Measurements from ENCODE around the gene NTNG1.

Gene NTNG1

DNA sequence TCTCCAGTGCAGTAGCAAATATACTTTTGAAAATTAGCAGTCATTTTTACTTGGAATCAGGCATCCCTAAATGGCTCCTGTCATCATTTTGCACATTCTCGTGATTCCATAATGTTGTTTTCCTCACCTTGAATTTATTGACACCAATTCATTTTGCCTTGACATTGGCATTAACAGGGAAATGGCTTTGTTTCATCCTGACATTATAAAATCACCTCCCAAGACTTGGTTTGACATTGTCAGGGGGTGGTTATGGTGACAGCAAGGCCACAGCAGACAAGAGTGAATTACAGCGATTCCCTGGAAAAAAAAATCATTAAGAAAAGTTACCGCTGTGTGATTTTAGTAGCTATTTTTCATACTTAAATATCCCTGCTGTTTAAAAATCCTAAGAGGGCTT is 327.0 kb downstream of the NTNG1 start:
- no peak for ATAC-seq

DNA sequence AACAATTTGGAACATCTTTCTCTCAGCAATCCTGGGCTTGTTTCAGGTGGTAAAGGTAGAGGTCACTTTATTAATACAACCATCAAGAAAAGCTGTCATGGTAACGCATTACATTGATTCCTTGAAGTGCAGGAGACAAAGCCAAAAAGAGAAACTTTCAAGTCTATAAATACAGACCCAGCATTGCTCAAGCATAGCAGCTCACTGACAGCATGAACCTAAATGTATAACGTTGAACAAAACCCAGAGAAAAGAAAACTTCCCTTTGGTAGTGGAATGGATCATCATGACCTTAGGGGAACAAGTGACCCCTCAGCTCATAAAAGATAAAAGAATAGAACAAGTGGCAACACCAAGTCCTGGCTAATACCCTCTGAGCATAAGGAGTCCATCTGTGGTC is 332.2 kb downstream of the NTNG1 start:
- no peak for ATAC-seq

DNA sequence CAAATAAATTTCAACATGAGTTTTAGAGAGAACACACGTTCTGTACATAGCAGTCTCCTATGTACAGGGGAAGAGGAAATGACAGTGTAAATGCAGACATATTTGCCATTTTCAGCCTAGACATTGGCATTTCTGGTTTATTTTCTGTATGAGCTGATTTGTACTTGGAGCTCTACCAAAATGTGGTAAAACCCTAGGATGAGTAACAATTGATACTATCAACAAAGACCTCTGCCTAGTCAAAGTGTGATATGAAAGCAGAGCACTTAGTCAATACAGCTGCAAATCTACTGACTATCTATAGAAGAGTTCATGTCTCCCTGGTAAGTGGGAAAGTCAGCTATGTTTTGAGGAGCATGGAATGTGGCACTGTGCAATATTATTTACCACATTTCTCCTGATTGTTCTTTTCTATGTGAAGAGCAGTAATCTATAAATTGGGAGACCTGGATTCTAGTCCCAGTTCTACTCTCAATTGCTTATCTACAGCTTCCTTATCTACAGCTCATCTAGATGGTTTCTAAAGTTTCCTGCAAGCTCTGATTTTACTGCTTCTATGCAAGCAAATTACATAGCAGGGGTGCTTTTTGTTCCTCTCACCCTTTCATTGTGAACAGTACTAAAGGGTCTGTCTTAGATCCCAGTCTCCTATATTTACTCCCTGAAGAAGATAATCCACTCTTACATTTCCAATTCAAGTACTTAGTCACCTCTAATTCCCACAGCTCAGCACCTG is 334.2 kb downstream of the NTNG1 start:
- peak; percentile 66 to 82 for ATAC-seq

DNA sequence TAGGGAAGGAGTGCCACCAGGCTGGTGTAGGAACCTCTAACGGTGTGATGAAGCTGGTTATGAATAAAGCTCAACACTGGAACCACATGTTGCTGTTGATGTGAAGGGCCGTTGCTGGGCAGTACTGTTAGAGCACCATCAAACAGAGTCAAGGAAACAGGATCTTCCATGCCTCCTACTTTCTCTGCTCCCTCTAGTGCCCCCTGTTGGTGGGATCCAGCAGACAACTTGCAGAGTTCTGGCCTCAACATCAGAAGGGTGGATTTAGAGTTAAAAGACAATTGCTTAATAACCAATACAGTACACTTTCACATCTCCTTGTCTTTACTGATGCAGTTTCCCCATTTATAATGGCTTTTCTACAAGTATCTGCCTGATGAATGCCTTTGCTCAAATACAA is 336.4 kb downstream of the NTNG1 start:
- ATAC-seq = no peak

DNA sequence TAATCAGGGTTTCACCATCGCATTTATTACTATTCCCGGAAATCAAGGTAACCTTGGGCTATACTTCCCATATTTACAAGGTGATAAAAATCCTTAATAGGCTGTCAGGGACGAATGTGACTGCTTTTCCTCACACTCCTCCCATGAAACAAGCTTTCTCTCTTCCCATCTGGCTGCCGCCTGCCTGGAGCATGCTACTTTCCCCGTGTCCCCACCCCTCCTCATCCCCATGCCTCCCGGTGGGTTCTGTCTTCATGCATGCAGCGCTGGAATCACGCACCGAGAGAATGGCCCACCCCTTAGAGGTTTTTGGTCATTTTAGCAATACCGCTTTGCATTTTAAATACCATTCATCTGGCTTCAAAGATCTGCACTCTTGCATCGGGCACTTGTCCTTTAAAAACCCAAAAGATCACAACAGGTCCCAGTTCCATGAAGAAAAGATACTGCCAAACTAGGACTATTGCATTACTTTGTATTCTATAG is 339.1 kb downstream of the NTNG1 start:
- no peak for ATAC-seq

DNA sequence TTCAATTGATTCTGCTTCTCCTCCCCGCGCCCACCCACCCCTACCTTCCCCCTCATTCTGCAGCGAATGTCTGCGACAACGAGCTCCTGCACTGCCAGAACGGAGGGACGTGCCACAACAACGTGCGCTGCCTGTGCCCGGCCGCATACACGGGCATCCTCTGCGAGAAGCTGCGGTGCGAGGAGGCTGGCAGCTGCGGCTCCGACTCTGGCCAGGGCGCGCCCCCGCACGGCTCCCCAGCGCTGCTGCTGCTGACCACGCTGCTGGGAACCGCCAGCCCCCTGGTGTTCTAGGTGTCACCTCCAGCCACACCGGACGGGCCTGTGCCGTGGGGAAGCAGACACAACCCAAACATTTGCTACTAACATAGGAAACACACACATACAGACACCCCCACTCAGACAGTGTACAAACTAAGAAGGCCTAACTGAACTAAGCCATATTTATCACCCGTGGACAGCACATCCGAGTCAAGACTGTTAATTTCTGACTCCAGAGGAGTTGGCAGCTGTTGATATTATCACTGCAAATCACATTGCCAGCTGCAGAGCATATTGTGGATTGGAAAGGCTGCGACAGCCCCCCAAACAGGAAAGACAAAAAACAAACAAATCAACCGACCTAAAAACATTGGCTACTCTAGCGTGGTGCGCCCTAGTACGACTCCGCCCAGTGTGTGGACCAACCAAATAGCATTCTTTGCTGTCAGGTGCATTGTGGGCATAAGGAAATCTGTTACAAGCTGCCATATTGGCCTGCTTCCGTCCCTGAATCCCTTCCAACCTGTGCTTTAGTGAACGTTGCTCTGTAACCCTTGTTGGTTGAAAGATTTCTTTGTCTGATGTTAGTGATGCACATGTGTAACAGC is 339.9 kb downstream of the NTNG1 start:
- ATAC-seq = no peak

DNA sequence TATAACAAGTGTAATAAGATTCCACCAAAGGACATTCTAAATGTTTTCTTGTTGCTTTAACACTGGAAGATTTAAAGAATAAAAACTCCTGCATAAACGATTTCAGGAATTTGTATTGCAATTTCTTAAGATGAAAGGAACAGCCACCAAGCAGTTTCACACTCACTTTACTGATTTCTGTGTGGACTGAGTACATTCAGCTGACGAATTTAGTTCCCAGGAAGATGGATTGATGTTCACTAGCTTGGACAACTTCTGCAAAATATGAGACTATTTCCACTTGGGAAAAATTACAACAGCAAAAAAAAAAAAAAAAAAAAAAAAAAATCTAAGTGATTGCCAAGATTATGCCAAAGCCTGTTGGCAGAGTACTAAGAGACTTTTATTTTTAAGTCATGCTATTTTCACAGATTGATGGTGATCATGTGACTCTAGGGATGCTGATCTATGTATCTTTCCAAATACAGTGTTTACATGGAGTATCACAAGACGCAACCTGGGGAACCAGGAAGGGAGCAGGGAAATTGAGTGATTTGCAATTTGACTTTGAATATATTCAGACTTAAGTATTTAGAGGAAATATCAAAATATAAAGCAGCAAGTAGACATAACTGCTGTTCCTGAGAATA is 341.0 kb downstream of the NTNG1 start:
- ATAC-seq = no peak

DNA sequence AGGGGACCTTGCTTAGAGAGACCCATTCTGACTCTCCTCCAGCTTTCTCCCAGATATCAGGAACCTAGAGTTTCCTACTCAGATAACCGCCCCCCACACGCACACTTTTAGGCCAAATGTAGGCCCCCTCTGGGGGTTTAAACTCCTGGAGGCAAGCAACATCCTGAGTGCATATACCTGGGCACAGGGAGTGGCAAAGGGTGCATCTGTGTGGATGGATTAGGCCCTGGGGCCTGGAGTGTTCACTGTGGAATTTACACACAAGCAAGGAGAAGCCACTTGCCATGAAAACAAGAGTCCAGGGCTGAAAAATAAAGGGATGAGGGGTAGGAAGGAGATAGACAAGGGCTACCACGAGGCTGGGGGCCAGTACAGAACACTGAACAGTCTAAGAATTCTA is 343.1 kb downstream of the NTNG1 start:
- no peak for ATAC-seq

DNA sequence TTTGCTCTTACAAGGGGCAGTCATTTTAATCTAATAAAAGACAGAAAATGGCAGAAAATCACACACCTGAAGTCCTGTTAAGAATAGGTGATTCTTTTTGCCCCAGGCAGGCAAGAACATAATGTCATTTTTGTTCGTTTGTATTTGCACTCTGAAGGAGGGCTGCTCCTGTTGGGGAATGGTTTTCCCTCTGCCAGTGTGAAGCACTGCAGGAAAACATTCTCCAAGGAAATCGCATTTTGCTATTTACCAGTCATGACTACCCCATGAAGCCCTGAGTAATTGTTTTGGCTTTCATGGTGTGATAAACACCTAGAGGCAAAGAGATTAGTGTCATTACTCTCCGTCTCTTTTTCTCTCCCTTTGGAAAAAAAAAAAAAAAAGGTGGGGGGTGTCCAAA is 345.5 kb downstream of the NTNG1 start:
- no peak for ATAC-seq

DNA sequence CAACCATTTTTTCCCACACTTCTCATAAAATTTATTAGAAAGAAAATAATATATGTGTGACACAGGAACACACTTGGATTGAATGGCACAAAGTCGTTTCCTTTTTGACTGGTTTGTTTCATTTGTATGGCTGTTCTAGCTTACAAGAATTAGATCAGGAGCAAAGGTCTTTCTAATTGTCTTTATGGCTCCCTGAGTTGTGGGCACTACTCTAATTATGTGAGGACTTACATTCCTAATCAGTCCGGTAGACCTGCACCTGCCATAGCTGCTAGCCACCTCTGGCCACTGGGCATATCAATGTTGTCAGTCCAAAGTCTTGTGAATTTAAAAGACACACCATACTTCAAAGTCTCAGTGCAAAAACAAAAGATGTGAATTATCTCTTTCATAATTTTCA is 346.7 kb downstream of the NTNG1 start:
- no peak for ATAC-seq

DNA sequence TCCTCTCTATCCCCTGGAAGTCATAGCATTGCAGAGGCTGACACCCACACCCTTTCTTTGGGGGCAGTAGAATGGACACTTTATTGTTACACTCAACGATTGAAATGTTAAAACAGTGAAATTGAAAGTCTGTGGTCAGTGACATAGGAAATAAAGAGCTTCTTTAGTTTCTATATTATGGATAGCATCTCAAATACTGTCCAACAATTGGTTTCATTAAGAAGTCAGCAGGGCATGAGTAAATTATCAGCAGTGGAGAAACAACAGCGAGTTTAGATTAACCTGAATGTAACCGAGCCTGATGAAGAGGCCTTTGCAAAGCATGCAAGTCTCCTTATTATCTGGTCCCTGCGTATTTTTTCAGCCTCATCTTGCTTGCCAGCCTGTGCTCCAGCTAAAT is 350.7 kb downstream of the NTNG1 start:
- no peak for ATAC-seq

DNA sequence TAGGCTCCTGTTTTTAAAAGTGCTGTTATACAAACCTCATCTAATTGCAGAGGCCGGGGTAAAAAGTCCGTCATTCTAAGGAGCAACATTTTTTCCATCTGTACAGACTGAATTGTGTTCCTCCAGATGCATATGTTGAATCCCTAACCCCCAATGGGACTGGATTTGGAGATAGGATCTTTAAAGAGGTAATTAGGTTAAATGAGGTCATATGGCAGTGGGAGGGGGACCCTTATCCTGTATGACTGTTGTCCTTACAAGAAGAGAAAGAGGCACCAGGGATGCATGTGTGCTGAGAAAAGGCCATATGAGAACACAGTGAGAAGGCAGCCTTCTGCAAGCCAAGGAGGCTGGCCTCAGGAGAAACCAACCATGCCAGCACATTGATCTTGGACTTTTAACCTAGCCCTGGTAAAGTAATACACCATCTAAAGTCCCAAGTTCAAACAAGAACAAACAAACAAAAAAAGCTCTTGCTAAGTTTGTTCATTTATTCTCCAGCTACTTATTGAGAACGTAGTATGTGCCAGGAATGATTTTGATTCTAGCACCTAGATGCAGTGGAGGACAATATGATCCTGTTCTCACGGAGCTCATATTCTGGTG is 352.4 kb downstream of the NTNG1 start:
- ATAC-seq = no peak

DNA sequence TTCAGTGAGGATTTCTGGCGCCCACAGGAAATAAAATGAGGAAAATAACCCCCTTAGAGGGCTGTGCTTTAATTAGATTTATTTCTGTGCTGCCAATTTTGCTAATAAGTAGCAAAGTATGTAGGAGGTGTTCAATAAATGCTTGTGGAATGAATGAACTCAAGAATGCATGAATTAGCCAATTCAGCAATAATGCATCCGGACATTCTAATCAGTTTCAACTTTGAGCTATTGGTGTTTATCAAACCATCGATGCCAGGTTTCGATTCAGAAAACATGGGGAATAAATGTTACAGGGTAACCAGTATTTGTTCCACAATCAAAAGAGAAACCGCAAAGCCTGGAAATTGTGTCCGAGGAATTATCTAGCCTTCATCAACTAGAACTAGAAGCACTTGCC is 353.2 kb downstream of the NTNG1 start:
- no peak for ATAC-seq

DNA sequence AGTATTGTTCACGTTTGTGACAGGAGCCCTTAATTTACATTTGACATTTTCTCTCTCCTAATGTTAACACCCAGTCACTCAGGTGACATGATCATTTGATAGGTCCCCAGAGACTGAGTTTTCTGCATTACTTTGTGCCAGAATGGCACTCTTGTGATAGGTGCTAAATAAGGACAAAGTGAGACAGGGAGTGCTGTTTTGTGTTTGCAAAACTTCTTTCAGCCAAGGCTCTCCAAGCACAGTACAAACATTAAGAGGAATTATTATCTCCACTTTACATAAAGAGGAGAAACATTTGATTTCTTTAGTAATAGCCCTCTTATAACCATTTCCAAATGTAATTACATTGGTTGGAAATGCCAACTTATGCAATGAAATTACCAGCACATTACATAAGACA is 355.2 kb downstream of the NTNG1 start:
- ATAC-seq = no peak

DNA sequence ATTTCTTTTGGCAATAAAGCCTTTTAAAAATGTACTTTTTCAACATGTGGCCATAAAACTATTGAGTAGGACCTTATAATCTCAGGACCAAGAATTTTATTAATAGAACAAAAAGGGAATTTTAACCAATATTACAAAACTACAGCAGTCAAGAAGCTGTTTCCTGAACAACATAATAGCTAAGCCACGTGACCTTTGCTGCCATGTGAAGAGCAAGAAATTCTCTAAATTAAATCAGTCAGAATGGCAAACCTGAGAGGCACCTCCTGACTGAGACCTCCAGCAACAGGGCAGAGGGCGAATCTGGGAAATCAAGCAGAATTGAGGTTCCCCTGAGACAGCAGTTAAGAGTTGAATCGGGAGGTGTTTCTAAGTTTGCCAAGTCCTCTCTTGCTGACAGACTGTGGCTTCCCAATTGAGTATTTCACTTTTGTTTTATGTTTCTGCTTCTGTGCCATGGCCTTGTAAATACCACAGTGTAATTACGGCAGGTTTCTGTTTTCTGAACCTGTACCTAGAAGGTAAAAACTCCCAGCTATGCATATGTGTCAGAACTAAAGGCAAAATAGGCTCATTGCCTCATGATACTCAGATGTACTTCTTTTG is 358.4 kb downstream of the NTNG1 start:
- peak in 1 of 2 donors; percentile 38 for ATAC-seq

DNA sequence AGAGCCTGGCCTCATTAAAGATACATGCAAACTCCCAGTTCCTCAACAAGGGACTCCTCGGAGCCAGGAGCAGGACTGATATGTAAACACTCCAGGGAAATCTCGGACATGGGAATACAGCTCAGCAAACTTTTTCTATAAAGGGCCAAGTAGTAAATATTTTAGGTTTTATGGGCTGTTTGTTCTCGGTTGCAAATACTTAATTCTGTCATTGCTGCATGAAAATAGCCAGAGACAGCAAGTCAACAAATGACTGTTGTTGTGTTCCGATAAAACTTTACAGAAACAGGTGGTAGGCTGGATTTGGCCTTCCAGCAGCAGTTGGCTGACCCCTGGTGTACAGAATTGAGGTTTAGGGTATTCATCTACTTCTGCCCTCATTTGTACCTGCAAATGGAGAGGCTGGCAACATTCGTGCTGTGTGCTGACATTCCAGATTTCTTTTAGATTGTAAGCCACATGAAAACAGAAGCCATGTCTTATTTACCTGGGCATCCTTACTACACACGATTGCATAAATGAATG is 360.3 kb downstream of the NTNG1 start:
- no peak for ATAC-seq

DNA sequence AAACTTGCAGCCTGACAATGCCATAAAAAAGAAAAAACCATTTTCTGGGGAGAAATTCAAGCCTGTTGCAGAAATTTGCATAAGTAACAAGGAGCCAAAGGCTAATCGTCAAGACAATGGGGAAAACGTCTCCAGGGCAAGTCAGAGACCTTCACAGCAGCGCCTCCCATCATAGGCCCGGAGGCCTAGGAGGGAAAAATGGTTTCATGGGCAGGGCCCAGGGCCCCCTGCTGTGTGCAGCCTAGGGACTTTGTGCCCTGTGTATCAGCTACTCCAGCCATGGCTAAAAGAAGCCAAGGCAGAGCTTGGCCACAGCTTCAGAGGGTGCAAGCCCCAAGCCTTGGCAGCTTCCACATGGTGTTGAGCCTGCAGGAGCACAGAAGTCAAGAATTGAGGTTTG is 369.5 kb downstream of the NTNG1 start:
- ATAC-seq = no peak

DNA sequence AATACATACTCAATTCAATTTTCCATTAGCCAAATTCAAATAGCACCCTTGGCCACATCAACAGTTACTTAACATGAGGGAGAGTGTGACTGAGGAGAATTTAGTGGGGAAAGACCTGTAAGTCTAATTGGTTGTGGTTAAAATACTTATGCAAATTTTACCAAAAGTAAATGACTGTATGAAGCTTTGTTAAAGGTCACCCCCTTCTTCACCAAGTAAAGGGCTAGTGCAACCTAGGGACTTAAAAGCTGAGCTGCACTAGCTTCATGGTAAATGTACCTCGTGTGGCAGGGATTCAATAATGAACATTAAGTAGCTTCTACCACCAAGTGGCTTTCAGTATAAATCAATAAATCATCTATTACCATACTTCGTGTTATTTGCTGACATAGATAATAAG is 372.0 kb downstream of the NTNG1 start:
- peak in 1 of 2 donors; percentile 13 for ATAC-seq

DNA sequence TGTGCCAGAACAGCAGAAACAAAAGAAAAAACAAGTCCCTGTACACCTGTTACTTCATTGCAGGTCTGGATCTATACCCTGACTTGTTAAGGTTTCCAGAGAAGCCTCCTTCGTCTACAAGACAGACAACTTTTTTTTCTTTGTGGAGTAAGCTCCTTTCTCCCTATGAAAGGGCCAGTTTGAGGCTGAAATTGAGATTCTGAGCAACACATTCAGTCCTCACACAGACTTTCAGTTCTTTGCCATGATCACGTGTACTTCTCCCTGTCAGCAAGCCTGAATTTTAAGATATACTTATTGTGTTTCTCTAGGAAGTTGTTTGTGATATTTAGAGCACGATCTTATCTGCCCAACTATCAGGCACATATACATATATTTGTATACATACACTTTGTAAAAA is 374.0 kb downstream of the NTNG1 start:
- ATAC-seq = no peak

DNA sequence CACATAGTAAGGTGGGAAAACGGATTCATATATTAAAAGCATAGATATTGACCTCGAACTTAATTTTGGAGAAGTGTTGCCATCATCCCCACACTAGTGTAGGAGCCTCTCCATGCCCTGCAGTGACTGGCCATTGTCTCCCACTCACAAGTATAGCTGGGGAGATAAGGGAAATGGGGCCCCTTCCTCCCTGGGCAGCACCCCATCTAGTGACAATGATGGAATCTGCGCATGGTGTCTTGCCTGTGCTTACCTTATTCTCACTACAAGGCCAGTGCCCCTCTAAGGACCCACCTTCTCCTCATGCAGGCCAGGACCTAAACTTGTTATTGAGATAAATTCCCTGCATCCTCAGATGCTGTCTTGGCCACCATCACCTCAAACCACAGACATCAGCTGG is 374.9 kb downstream of the NTNG1 start:
- ATAC-seq = no peak

DNA sequence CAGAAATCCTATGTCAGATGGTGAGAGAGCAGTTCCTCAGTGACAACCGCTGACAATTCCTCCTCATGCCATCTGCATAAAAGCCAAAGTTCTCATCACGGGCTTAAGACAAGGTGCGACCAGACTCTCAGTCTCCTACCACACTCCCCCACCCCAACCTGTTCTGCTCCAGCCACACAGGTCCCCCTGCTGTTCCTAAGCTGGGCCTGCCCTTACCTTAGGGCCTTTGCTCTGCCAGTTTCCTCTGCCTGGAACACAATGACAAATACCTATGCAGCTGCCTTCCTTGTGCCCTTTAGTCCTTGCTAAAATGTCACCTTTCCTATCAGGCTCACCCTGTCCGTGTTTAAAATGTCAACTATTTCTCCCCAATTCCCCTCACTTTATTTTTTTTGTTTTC is 382.2 kb downstream of the NTNG1 start:
- no peak for ATAC-seq

DNA sequence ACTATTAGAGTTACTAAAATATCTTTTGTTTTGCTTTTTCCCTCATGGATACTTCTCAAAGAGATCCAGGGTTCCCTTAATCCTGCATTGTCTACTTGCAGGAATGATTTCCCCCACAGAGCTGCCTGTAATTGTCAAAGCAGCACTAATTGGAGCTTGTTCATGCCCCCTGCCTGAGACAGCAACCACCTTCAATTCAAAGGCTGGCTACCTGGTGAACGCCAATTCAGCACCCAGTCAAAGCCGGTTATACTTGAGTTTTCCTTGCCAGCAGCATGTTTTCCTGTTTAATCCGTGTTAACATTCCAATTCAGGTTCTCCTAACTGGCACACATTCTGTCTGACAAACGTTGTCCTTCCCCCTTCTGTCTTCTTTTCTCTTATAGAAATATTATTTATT is 382.9 kb downstream of the NTNG1 start:
- no peak for ATAC-seq

DNA sequence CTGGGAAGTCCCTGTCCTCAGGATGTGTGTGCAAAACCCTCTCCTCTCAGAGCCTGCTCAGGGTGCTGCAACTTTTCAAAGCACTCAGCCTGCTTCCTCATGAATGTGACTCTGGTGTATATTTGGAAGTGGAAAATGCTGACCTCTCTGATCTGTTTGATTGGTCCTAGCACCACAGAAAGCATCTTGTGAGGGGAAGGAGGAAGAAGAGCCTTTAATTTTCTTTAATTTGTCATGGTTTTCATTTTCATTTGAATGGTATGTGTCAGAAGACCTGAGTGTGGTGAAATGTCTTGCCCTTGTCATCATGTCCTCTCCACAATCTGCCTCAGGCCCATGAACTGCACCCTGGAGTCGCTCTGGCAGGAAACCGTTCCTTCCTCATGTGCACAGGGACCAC is 383.5 kb downstream of the NTNG1 start:
- ATAC-seq = no peak
